AG04449 (cell line): ENCODE measurements around the gene NGEF.

Experiments
- CTCF ChIA-PET: fragments of 350-600 bp; formaldehyde crosslinking; extraction: SDS; loops from one replicate; lab custom pipeline; 2021; ENCODE audit warnings: antibody characterized with exemption; lab: Yijun Ruan, JAX
- POLR2A ChIA-PET: fragments of 400-600, 350-600 bp; formaldehyde crosslinking; extraction: SDS; loops from one replicate; lab custom pipeline; 2020; ENCODE audit warnings: antibody characterized with exemption, inconsistent platforms; lab: Yijun Ruan, JAX
- DNase-seq: peaks from one replicate; pipeline ENCODE4 v3.0.0-alpha.2; 2010; ENCODE audit warnings: low read depth, low spot score
- H3K4me3 ChIP-seq: 2 replicates; pipeline ENCODE4 v1.5.1; 2011; ENCODE audit warnings: low read depth, mild to moderate bottlenecking, control low read depth, low read length
- CTCF ChIP-seq: IDR thresholded peaks from one replicate; pipeline ENCODE4 v1.5.1; 2011; ENCODE audit warnings: mild to moderate bottlenecking, moderate library complexity, low read length, control low read depth, inconsistent platforms; ENCODE audit not compliant: insufficient read depth; ENCODE audit errors: missing control alignments

NGEF gene

GRCh38 chr2:233013027-233013461 is at the start of gene NGEF:
NGEF (minus strand) TSS chr2:233013256; CDS start chr2:232974890, 38,366 bp downstream.
- ChIA-PET CTCF (no interaction called here), POLR2A (no interaction called here)
- no peak within 1 kb of the TSS for H3K4me3 ChIP-seq
- no peak for TF ChIP-seq CTCF
- DNase-seq, result no peak

- TF ChIP-seq CTCF, result no peak
- ChIA-PET CTCF (interaction anchor here (3.6 kb wide), 1 partner anchor 209 kb away, joined by 15 read pairs; no protein-coding TSS in a partner anchor), POLR2A (no interaction called here)
- no peak for DNase-seq
- H3K4me3 ChIP-seq, result no peak overlapping the region
These were observed 49.4 kb upstream of the NGEF start for GRCh38 chr2:233062451-233062850.

GRCh38 chr2:233061591-233062450 is 48.8 kb upstream of the NGEF start:
- no peak overlapping the region for H3K4me3 ChIP-seq
- ChIA-PET POLR2A (no interaction called here), CTCF (interaction anchor here (3.6 kb wide), 1 partner anchor 209 kb away, joined by 15 read pairs; no protein-coding TSS in a partner anchor)
- no peak for TF ChIP-seq CTCF
- DNase-seq, result no peak

- ChIA-PET POLR2A (no interaction called here), CTCF (interaction anchor here (1.2 to 3.6 kb wide), 2 partner anchors 16 to 208 kb away, joined by 4 to 15 read pairs; no protein-coding TSS in a partner anchor)
- no peak for TF ChIP-seq CTCF
- DNase-seq, result no peak
- no peak overlapping the region for H3K4me3 ChIP-seq
These were observed 48.0 kb upstream of the NGEF start for GRCh38 chr2:233060980-233061590.

- no peak for TF ChIP-seq CTCF
- no peak overlapping the region for H3K4me3 ChIP-seq
- ChIA-PET POLR2A (interaction anchor here (0.8 kb wide), 1 partner anchor 192 kb away, joined by 3 read pairs; no protein-coding TSS in a partner anchor), CTCF (interaction anchor here (1.2 to 3.6 kb wide), 2 partner anchors 16 to 207 kb away, joined by 4 to 15 read pairs; no protein-coding TSS in a partner anchor)
- DNase-seq, result no peak
These were observed 47.5 kb upstream of the NGEF start for GRCh38 chr2:233060501-233060979.
